CD4-positive, alpha-beta T cell treated with Interleukin-10 for 1 hour (primary cell): Measurements from ENCODE around the gene FMO3.

Experiments
- DNase-seq: peaks from one replicate; pipeline ENCODE4 v3.0.0-alpha.2; 2020

Gene FMO3

DNA sequence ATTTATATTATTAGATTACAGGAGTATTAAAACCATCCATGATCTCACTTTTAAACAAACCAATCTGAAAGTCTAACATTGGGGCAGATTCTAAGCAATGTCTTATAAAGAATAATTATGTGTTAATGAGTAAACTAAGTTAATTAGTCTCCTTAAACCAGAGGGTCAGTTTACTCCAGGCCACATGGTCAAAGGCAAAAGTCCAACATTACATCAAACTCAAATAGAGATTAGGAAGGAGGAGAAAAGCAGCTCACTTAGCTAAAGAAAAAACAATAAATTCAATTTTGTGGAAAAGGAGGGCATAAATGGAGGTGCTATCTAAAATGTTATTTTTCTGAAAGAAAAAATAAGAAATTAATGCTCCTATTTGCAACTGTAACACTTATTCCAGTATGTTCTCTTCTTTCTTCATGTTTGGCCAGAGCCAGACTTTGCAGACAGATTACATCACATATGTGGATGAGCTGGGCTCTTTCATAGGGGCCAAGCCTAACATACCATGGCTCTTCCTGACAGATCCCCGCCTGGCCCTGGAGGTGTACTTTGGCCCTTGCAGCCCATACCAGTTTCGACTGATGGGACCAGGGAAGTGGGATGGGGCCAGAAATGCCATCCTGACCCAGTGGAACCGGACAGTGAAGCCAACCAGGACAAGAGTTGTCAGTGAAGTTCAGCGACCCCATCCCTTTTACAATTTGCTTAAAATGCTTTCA is 70.1 kb downstream of the FMO3 start:
- no peak for DNase-seq

DNA sequence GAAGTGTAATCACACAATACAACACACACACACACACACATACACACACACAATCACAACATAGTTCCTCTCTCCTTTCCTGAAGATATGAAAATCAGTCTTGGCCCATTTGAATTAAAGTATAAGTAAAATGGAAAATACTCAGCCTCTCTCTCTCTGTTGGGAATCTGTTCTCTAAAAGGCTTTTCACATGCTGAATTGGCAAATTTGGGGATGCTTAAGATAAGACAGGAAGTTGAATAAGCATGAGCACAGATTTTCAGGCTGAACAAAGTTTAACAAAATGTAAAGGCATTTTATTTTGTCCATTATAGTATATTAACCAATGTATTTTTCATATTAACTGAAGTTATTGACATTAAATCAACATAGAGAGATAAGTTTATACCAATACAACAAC is 70.7 kb downstream of the FMO3 start:
- no peak for DNase-seq

DNA sequence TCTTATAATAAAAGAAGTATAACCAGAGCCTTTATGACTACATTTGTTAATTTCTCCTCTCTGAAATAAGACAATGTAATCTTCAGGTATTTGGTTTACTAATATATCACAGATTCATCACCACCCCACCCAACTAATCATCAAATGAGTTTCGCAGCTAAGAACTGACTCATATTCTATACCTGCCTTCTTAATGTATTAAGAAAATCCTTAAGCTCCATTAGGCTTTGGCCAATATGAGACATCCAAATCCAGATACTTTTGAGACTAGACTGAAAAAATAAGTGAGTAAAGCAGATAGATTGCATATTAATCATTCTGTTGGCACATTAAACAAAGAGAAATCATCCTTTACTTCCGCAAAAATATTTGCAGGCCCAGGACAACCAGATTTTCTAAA is 75.7 kb downstream of the FMO3 start:
- DNase-seq = no peak
